GM19099 (cell line): ENCODE results near the gene CFAP57.
A peak's percentile ranks its signal among the peaks of the same experiment; 100 is the strongest.

Experiments used
- POLR2A ChIP-seq: IDR thresholded peaks from 3 replicates; pipeline ENCODE4 v1.6.1; 2011; ENCODE audit warnings: low read depth; ENCODE audit not compliant: insufficient read length; ENCODE audit errors: extremely low read depth

CFAP57 gene

DNA sequence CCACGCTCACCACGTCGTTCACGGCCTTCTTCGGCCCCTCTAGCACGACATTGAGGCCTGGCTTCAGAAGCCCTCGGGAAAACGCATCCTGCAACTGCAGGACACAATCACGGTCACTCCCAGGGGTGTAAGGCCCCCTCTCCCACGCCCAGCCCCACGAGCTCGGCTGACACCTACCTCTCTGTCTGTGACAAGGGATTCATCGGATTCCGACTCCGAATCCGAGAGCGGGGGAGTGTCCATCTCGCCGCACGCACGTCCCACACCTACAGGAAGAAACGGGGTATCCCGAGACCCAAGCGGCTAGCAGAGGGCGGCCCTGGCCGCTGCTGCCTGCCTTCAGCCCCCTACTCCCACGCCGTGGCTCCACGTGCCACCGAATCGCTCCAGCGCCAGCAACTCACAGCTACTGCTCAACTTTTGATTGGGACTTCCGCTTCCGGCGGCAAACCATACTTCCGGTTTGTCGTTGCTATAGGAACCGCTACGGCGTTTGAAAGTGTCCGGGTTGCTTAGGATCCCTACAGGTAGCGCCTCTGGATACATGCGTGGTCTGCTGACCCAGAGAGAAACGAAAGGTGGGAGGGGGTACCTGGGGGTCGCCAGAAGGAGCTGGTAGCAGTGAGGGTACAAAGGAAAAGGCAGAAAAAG lies at the start of gene CFAP57, which contains the start of gene EBNA1BP2:
CFAP57 (plus strand) TSS at position 455 of the 651 bp plus-strand sequence. CDS start 424 bp downstream, outside the sequence.
EBNA1BP2 (minus strand) TSS at position 415 of the 651 bp plus-strand sequence; CDS start at position 243, 172 bp downstream.
- peak; percentile 79 for TF ChIP-seq POLR2A

- TF ChIP-seq POLR2A: no peak
Observed at GRCh38 chr1:43123031-43123430, 49.1 kb upstream of the CFAP57 start.

DNA sequence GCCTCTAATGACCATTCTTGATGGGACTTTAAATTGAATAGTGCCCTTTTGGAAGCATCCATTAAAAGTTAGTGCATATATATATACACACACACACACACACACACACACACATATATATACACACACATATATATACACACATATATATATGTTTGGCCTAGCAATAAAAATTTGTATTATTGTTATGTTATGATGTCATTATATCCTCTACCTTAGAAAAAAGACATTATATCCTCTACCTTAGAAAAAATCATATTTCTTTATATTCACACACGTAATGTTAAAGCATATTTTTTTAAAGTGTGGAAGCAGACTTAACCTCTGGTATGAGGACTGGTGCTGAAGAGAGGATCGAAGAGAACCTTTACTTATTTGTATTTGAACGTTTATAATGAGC lies 43.3 kb upstream of the CFAP57 start:
- no peak for TF ChIP-seq POLR2A

GRCh38 chr1:43129426-43129825 lies 42.7 kb upstream of the CFAP57 start:
- no peak for TF ChIP-seq POLR2A

DNA sequence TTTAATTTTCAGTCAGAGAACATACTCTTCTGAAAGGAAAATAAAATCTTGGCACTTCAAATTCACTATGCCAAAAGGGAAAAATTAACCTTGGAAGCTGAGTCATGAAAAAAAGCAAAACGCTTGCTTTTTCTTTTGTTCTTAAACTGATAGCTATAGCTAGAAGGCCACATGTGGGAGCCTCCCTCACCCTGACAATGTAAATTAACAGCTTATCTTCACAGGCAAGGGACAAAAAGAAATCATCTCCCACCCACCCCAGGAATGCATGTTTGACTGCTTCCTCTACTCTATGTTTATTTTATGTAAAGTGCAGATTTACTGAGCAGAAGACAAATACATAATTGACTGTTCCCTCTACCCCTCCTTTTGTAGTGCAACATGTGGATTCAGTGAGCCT lies 38.1 kb upstream of the CFAP57 start:
- TF ChIP-seq POLR2A: no peak

DNA sequence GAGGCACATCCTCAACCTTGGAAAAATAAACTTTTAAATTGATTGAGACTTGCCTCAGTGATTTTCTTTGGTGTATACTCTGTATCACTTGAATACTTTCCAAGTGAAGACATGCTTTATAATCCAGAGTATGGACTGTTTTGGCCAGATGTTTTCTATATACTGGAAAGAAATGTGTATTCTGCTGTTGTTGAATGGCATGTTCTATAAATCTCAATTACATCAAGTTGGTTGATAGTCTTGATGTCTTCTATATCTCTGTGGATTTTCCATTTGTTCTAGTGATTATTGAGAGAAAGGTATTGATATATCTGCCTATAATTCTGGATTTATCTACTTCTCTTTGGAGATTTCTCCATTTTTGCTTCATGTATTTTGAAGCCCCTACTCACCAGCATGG lies 37.5 kb upstream of the CFAP57 start:
- TF ChIP-seq POLR2A: no peak

DNA sequence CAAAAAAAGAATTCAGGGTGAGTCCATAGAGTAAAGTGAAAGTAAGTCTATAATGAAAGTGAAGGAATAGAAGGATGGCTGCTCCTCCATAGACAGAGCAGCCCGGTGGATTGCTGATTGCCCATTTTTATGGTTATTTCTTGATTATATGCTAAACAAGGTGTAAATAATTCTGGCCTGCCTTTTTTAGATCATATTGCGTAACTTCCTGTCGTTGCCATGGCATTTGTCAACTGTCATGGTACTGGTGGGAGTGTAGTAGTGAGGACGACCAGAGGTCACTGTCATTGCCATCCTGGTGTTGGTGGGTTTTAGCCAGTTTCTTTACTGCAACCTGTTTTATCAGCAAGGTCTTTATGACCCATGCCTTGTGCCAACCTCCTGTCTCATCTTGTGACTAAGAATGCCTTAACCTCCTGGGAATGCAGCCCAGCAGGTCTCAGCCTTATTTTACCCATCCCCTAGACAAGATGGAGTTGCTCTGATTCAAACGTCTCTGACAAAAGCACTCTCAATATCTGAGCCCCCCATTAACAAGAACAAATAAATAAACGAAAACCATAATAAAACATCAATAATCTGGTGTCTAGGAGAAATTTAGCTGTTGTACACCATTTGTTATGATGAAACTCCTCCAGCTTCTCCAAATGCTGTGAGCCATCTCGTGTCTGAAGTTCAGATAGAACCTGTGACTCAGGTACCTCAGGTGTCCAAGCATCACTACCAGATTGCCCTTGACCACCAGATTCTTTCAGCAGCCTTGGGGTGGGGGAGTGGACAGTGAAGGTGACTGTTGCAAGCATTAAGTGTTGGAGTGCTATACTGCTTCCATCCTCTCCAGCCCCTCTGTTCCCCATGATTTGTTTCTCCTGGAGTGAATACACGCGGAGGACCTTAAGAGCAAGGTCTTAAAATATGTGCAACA lies 36.0 kb upstream of the CFAP57 start:
- no peak for TF ChIP-seq POLR2A

- no peak for TF ChIP-seq POLR2A
Observed at GRCh38 chr1:43137445-43138052, 34.6 kb upstream of the CFAP57 start.

- no peak for TF ChIP-seq POLR2A
Observed at GRCh38 chr1:43140010-43140409, 32.1 kb upstream of the CFAP57 start.

GRCh38 chr1:43140583-43140982 lies 31.5 kb upstream of the CFAP57 start:
- no peak for TF ChIP-seq POLR2A

DNA sequence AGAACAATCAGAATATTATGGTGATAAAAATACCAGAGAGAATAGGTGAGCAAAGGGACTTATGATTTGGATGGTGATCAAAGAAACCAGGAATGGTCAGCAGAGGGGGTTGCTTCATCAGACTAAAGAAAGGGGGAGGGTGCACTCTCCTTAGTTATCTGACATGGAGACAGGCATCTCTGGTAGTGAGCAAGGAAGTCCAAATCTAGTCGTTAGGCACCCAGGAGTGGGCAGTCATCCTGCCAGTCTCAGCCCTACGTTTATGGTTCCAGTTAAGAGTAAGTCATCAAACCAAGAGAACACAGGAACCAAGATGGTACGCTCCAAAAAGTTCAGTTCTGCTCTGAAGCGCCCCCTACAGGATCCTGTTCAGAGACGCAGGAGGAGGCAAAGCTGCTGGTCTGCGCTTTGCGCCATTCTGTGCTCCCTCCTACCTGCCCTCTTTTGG lies 28.7 kb upstream of the CFAP57 start:
- TF ChIP-seq POLR2A: no peak

DNA sequence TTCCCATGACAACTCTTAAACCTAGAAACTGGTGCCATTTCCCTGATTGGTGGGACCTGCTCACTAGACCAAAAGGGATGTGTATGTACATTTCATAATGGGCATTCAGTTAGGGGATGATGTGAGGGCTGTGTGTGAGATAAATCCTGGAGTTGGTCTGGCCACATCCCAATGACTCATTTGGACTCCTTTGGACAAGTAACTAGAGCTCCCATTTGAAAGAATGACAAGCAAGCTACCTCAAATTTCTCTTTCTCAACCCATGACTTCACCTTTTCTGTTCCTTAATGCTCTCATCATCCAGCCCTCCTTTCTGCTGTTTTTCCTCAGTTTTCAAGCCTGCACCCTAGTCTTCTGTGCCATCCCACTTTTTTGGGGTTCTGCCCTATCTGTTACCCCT lies 27.9 kb upstream of the CFAP57 start:
- no peak for TF ChIP-seq POLR2A

- TF ChIP-seq POLR2A: no peak
Observed at GRCh38 chr1:43147625-43148327, 24.4 kb upstream of the CFAP57 start.

GRCh38 chr1:43149889-43150288 lies 22.2 kb upstream of the CFAP57 start:
- no peak for TF ChIP-seq POLR2A

- TF ChIP-seq POLR2A: no peak
Observed at GRCh38 chr1:43152866-43153265, 19.3 kb upstream of the CFAP57 start.
